ENCODE data around the gene CDSN.

Gene CDSN

DNA sequence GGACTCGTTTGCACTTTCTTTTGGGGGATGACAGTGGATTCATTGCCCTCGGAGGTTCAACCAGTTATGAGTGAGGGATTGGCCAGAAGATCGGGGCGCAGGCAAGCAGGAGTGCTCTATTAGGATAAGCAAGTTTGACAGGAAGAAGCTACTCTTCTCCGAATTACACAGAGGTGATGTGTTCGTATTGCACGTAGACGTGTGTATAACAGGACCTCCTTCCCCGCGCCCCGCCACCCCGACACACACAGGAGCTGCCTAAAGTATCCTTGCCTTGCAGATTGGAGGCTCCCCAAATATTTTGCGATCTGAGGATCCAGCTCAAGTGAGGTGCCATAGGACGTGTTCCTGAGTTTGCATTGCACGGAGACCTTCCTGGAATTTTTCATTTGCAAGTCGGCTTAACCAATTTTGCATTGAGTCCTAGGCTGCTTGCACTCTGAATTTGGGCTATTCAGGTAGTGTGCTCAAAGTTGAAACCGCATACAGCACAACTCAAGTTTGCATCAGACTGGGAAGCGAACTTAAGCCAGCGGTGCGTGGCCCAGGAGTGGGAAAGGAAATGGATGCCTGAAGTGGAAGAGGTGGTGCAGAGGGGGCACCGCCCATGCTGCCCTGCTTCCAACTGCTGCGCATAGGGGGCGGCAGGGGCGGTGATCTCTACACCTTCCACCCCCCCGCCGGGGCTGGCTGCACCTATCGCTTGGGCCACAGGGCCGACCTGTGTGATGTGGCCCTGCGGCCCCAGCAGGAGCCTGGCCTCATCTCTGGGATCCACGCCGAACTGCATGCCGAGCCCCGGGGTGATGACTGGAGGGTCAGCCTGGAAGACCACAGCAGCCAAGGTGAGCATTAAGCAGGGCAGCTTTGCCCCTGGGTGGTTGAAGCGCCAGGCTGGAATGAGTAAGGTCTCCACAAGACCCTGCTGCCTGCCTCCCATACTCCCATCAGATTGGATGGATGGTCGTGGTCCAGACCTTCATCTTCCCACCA is 38.9 kb upstream of the CDSN start:
- H3K27me3 ChIP-seq (replicated peaks; ENCODE audit: control insufficient read depth, insufficient read depth, low read length) = no peaks in the 10 kb centered on the region
- H3K4me3 ChIP-seq (ENCODE audit: low read length) = peak overlapping the region; percentile 89
- no peaks in the 10 kb centered on the region for H3K36me3 ChIP-seq (ENCODE audit: control insufficient read depth, insufficient read depth, low read length, severe bottlenecking)
- H3K9me3 ChIP-seq (ENCODE audit: control insufficient read depth, low read length) = no peaks in the 10 kb centered on the region
- H3K9ac ChIP-seq (ENCODE audit: low read length) = peak overlapping the region; percentile 80
- peaks cover 12% of the 10 kb centered on the region for H3K4me1 ChIP-seq (ENCODE audit: control insufficient read depth, insufficient read depth, low read length)
- DNase-seq (ENCODE audit: low read depth) = peak; percentile 20

DNA sequence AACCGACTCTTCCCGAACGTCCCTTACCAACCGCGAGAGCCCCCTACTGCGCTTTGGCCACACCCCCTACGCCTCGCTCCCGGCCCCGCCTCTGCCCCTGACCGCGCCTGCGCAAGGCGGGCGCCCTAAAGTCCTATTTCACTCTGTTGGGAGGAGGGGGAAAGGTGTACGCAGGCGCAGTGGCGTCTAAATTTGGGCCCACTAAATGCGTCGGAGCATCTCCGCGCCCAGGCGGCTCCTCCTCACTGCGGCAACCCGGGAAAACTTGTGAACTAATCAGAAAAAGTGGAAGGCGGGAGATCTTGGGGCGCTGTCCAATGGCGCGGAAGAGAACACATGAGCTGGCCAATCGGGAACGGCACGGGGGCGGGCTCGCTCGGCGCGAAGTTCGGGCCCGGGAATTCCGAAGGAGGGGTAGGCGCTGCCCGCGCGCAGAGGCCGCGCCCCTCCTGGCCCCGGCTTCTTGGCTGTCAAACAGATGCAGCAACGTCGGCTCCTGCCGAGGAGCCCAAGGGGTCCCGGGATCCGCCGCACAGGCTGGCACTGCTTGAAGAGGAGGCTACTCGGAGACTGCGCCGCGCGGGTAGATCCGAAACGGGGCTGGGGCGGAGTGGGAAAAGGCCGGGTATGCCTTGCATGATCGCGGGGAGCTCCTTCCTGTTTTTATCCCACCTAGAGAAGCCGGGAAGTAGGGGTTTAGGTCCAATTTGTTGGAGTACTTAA is 38.1 kb upstream of the CDSN start, which contains the start of gene TCF19:
TCF19 (plus strand) TSS at position 450 of the 723 bp plus-strand sequence. CDS start 881 bp downstream, outside the sequence.
- peak within 1 kb of the TSS; percentile 89 for H3K9ac ChIP-seq (ENCODE audit: low read length)
- H3K36me3 ChIP-seq (ENCODE audit: control insufficient read depth, insufficient read depth, low read length, severe bottlenecking) = no peaks in the 10 kb centered on the region
- no peaks in the 10 kb centered on the region for H3K9me3 ChIP-seq (ENCODE audit: control insufficient read depth, low read length)
- peaks cover 12% of the 10 kb centered on the region for H3K4me1 ChIP-seq (ENCODE audit: control insufficient read depth, insufficient read depth, low read length)
- H3K4me3 ChIP-seq (ENCODE audit: low read length) = peak within 1 kb of the TSS; percentile 89
- H3K27me3 ChIP-seq (replicated peaks; ENCODE audit: control insufficient read depth, insufficient read depth, low read length) = no peaks in the 10 kb centered on the region
- DNase-seq (ENCODE audit: low read depth) = peak; percentile 100

GRCh38 chr6:31157513-31158139 is 37.4 kb upstream of the CDSN start, which contains the start of gene CCHCR1:
CCHCR1 (minus strand) TSS chr6:31157802; CDS start chr6:31157600, 202 bp downstream.
- Histone ChIP-seq H3K9ac (ENCODE audit: low read length) (peak within 1 kb of the TSS; percentile 89), H3K27me3 (replicated peaks; ENCODE audit: control insufficient read depth, insufficient read depth, low read length) (no peaks in the 10 kb centered on the region), H3K36me3 (ENCODE audit: control insufficient read depth, insufficient read depth, low read length, severe bottlenecking) (no peaks in the 10 kb centered on the region), H3K9me3 (ENCODE audit: control insufficient read depth, low read length) (no peaks in the 10 kb centered on the region), H3K4me1 (ENCODE audit: control insufficient read depth, insufficient read depth, low read length) (peaks cover 12% of the 10 kb centered on the region), H3K4me3 (ENCODE audit: low read length) (peak within 1 kb of the TSS; percentile 89)
- peak; percentile 25 for DNase-seq (ENCODE audit: low read depth)

- H3K4me1 ChIP-seq (ENCODE audit: control insufficient read depth, insufficient read depth, low read length) = peaks cover 12% of the 10 kb centered on the region
- H3K9ac ChIP-seq (ENCODE audit: low read length) = no peak overlapping the region
- no peak for DNase-seq (ENCODE audit: low read depth)
- H3K9me3 ChIP-seq (ENCODE audit: control insufficient read depth, low read length) = no peaks in the 10 kb centered on the region
- H3K36me3 ChIP-seq (ENCODE audit: control insufficient read depth, insufficient read depth, low read length, severe bottlenecking) = no peaks in the 10 kb centered on the region
- H3K4me3 ChIP-seq (ENCODE audit: low read length) = no peak overlapping the region
- H3K27me3 ChIP-seq (replicated peaks; ENCODE audit: control insufficient read depth, insufficient read depth, low read length) = no peaks in the 10 kb centered on the region
These were observed 36.4 kb upstream of the CDSN start for GRCh38 chr6:31156641-31157040.

- H3K4me1 ChIP-seq (ENCODE audit: control insufficient read depth, insufficient read depth, low read length) = peaks cover 12% of the 10 kb centered on the region
- no peak overlapping the region for H3K4me3 ChIP-seq (ENCODE audit: low read length)
- no peak overlapping the region for H3K9ac ChIP-seq (ENCODE audit: low read length)
- peaks cover 6% of the 10 kb centered on the region for H3K36me3 ChIP-seq (ENCODE audit: control insufficient read depth, insufficient read depth, low read length, severe bottlenecking)
- DNase-seq (ENCODE audit: low read depth) = no peak
- H3K9me3 ChIP-seq (ENCODE audit: control insufficient read depth, low read length) = no peaks in the 10 kb centered on the region
- no peaks in the 10 kb centered on the region for H3K27me3 ChIP-seq (replicated peaks; ENCODE audit: control insufficient read depth, insufficient read depth, low read length)
These were observed 34.2 kb upstream of the CDSN start for GRCh38 chr6:31154436-31154835.

GRCh38 chr6:31152781-31153180 is 32.5 kb upstream of the CDSN start:
- Histone ChIP-seq H3K9me3 (ENCODE audit: control insufficient read depth, low read length) (no peaks in the 10 kb centered on the region), H3K27me3 (replicated peaks; ENCODE audit: control insufficient read depth, insufficient read depth, low read length) (no peaks in the 10 kb centered on the region), H3K9ac (ENCODE audit: low read length) (no peak overlapping the region), H3K4me3 (ENCODE audit: low read length) (no peak overlapping the region), H3K4me1 (ENCODE audit: control insufficient read depth, insufficient read depth, low read length) (peaks cover 6% of the 10 kb centered on the region), H3K36me3 (ENCODE audit: control insufficient read depth, insufficient read depth, low read length, severe bottlenecking) (peaks cover 6% of the 10 kb centered on the region)
- no peak for DNase-seq (ENCODE audit: low read depth)

DNA sequence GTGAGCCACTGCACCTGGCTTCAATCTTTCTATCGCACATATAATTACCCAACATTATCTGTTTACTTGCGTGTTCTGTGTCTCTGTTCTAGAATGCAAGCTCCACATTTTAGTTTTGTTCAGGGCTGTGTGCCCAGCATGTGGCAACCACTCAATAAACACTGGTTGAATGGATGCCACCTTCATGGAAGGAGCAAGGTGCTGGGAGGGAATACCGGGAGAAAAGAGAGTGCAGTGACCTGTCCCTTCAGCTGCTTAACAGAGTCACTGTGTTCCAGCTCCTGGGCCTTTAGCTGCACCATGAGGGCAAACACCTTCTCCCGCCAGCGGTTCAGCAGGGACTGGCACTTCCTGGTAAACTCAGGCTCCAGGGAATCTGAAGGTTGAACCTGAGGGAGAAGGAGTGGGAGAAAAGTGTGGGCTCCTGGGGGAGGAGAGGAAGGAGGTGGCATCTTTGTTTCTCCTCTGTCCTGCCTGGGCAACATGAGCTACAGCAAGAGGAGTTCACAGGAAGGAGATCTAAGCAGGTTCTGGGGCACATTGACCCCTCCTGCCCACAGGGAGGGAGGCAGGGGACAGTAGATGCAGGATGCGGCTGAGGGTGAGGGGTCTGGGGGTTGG is 29.7 kb upstream of the CDSN start:
- Histone ChIP-seq H3K4me3 (ENCODE audit: low read length) (no peak overlapping the region), H3K27me3 (replicated peaks; ENCODE audit: control insufficient read depth, insufficient read depth, low read length) (no peaks in the 10 kb centered on the region), H3K9ac (ENCODE audit: low read length) (no peak overlapping the region), H3K36me3 (ENCODE audit: control insufficient read depth, insufficient read depth, low read length, severe bottlenecking) (peaks cover 6% of the 10 kb centered on the region), H3K4me1 (ENCODE audit: control insufficient read depth, insufficient read depth, low read length) (no peaks in the 10 kb centered on the region), H3K9me3 (ENCODE audit: control insufficient read depth, low read length) (no peaks in the 10 kb centered on the region)
- DNase-seq (ENCODE audit: low read depth) = no peak

GRCh38 chr6:31145386-31145785 is 25.1 kb upstream of the CDSN start:
- Histone ChIP-seq H3K4me3 (ENCODE audit: low read length) (no peak overlapping the region), H3K36me3 (ENCODE audit: control insufficient read depth, insufficient read depth, low read length, severe bottlenecking) (peaks cover 4% of the 10 kb centered on the region), H3K4me1 (ENCODE audit: control insufficient read depth, insufficient read depth, low read length) (peaks cover 15% of the 10 kb centered on the region), H3K9me3 (ENCODE audit: control insufficient read depth, low read length) (no peaks in the 10 kb centered on the region), H3K27me3 (replicated peaks; ENCODE audit: control insufficient read depth, insufficient read depth, low read length) (no peaks in the 10 kb centered on the region), H3K9ac (ENCODE audit: low read length) (no peak overlapping the region)
- DNase-seq (ENCODE audit: low read depth) = no peak

GRCh38 chr6:31144970-31145340 is 24.7 kb upstream of the CDSN start:
- no peak for DNase-seq (ENCODE audit: low read depth)
- Histone ChIP-seq H3K9me3 (ENCODE audit: control insufficient read depth, low read length) (no peaks in the 10 kb centered on the region), H3K27me3 (replicated peaks; ENCODE audit: control insufficient read depth, insufficient read depth, low read length) (no peaks in the 10 kb centered on the region), H3K4me1 (ENCODE audit: control insufficient read depth, insufficient read depth, low read length) (peaks cover 15% of the 10 kb centered on the region), H3K9ac (ENCODE audit: low read length) (no peak overlapping the region), H3K4me3 (ENCODE audit: low read length) (no peak overlapping the region), H3K36me3 (ENCODE audit: control insufficient read depth, insufficient read depth, low read length, severe bottlenecking) (no peaks in the 10 kb centered on the region)

GRCh38 chr6:31144296-31144969 is 24.2 kb upstream of the CDSN start:
- Histone ChIP-seq H3K36me3 (ENCODE audit: control insufficient read depth, insufficient read depth, low read length, severe bottlenecking) (no peaks in the 10 kb centered on the region), H3K4me1 (ENCODE audit: control insufficient read depth, insufficient read depth, low read length) (peaks cover 15% of the 10 kb centered on the region)
- no peak for DNase-seq (ENCODE audit: low read depth)

More at GRCh38 chr6:31144296-31144969, 24.2 kb upstream of the CDSN start:
- Histone ChIP-seq H3K4me3 (ENCODE audit: low read length) (no peak overlapping the region), H3K9me3 (ENCODE audit: control insufficient read depth, low read length) (no peaks in the 10 kb centered on the region), H3K9ac (ENCODE audit: low read length) (no peak overlapping the region), H3K27me3 (replicated peaks; ENCODE audit: control insufficient read depth, insufficient read depth, low read length) (no peaks in the 10 kb centered on the region)
